ENCODE results near the gene PSG4.
"Not testable (repeated sequence)": the region's sequence is repeated elsewhere in the genome, so short reads cannot be mapped to it uniquely, and the experiment has no call there.

DNA sequence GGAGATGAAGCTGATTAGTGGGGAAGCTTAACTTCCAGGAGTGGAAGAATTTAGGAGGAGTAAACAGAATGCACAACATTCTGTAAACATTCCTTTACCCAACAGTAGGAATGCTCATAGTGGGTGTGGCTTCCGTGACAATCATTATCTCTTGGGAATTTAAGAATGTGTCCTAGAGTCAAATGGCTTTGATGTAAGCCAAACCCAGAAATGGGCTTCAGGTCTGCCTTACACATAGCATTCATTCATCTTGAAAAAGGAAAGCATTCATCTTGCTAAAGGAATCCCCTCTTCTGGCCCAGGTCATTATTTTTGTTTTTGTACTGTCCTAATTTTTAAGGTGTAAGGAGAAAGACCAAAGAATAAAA lies 43.2 kb upstream of the PSG4 start:
- TF ChIP-seq, protein P1, sequence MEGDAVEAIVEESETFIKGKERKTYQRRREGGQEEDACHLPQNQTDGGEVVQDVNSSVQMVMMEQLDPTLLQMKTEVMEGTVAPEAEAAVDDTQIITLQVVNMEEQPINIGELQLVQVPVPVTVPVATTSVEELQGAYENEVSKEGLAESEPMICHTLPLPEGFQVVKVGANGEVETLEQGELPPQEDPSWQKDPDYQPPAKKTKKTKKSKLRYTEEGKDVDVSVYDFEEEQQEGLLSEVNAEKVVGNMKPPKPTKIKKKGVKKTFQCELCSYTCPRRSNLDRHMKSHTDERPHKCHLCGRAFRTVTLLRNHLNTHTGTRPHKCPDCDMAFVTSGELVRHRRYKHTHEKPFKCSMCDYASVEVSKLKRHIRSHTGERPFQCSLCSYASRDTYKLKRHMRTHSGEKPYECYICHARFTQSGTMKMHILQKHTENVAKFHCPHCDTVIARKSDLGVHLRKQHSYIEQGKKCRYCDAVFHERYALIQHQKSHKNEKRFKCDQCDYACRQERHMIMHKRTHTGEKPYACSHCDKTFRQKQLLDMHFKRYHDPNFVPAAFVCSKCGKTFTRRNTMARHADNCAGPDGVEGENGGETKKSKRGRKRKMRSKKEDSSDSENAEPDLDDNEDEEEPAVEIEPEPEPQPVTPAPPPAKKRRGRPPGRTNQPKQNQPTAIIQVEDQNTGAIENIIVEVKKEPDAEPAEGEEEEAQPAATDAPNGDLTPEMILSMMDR (IDR thresholded peaks at IDR 0.05; ENCODE audit: insufficient read depth, low read length): not testable (repeated sequence)
- TF ChIP-seq, protein P2, sequence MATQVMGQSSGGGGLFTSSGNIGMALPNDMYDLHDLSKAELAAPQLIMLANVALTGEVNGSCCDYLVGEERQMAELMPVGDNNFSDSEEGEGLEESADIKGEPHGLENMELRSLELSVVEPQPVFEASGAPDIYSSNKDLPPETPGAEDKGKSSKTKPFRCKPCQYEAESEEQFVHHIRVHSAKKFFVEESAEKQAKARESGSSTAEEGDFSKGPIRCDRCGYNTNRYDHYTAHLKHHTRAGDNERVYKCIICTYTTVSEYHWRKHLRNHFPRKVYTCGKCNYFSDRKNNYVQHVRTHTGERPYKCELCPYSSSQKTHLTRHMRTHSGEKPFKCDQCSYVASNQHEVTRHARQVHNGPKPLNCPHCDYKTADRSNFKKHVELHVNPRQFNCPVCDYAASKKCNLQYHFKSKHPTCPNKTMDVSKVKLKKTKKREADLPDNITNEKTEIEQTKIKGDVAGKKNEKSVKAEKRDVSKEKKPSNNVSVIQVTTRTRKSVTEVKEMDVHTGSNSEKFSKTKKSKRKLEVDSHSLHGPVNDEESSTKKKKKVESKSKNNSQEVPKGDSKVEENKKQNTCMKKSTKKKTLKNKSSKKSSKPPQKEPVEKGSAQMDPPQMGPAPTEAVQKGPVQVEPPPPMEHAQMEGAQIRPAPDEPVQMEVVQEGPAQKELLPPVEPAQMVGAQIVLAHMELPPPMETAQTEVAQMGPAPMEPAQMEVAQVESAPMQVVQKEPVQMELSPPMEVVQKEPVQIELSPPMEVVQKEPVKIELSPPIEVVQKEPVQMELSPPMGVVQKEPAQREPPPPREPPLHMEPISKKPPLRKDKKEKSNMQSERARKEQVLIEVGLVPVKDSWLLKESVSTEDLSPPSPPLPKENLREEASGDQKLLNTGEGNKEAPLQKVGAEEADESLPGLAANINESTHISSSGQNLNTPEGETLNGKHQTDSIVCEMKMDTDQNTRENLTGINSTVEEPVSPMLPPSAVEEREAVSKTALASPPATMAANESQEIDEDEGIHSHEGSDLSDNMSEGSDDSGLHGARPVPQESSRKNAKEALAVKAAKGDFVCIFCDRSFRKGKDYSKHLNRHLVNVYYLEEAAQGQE (IDR thresholded peaks at IDR 0.05; ENCODE audit: insufficient replicate concordance, low read depth): not testable (repeated sequence)
- not testable (repeated sequence) for TF ChIP-seq POLR2AphosphoS5 (IDR thresholded peaks at IDR 0.05; ENCODE audit: low read depth); SPI1 (IDR thresholded peaks at IDR 0.05; ENCODE audit: borderline replicate concordance, low read depth); GABPA (IDR thresholded peaks at IDR 0.05; ENCODE audit: low read depth)
